Measurements from ENCODE around the gene PPFIA2. TPM values are rescaled to one million over a fixed set of nuclear protein-coding genes. Genes with fewer than 3 reads are reported as not detected.

PPFIA2 gene
- total and polyA plus RNA-seq, 9 of the 15 experiments (the other 6 are each of a cell fraction or from before 2014, with no cell fraction given): not detected

- H3K9me3 ChIP-seq (replicated peaks; ENCODE audit: control insufficient read depth, insufficient read depth, low read depth, low read length): no peaks in the 10 kb centered on the region; the same call in 1 of the 2 replicates
- no peaks in the 10 kb centered on the region for H3K9me1 ChIP-seq (ENCODE audit: control insufficient read depth, insufficient read depth, low read length)
- in situ Hi-C loops (cut with MboI): no loop called here
- no peaks in the 10 kb centered on the region for H3K4me1 ChIP-seq (replicated peaks in 1 of 2; ENCODE audit: control insufficient read depth in 2 of 2, insufficient read depth in 2 of 2, low read length in 2 of 2)
- TF ChIP-seq CBX3 (IDR thresholded peaks at IDR 0.05; ENCODE audit: borderline replicate concordance in 1 of 2, low read length in 2 of 2) (no peak), BRF1 (IDR thresholded peaks at IDR 0.05; ENCODE audit: borderline replicate concordance, extremely low read depth, insufficient read length) (no peak), MYBL2 (IDR thresholded peaks at IDR 0.05; ENCODE audit: low read depth) (no peak), MYBL2 (CRISPR knock-in tag; IDR thresholded peaks at IDR 0.05; ENCODE audit: borderline replicate concordance) (no peak), CUX1 (CRISPR knock-in tag; IDR thresholded peaks at IDR 0.05) (no peak), E2F5 (CRISPR knock-in tag; IDR thresholded peaks at IDR 0.05) (no peak), SMAD4 (CRISPR knock-in tag; conservative IDR thresholded peaks at IDR 0.05) (no peak), CHCHD3 (CRISPR knock-in tag; IDR thresholded peaks at IDR 0.05) (no peak), CCAR2 (IDR thresholded peaks at IDR 0.05; ENCODE audit: low read depth, low read length) (no peak), GTF2F1 (IDR thresholded peaks at IDR 0.05; ENCODE audit: low read depth, low read length) (no peak), SMAD2 (IDR thresholded peaks at IDR 0.05; ENCODE audit: low read depth, low read length) (no peak)
- CTCF ChIA-PET (ENCODE audit: low intra/inter-chr PET ratio): no interaction called here
- BruUV-seq (replicated peaks): no TSS peak
- POLR2A ChIA-PET: interaction anchor here (0.7 kb wide), 1 partner anchor 53 kb away, joined by 3 read pairs; no protein-coding TSS in a partner anchor
- ATAC-seq (no peak), FAIRE-seq (no peak), DNase-seq (ENCODE audit: extremely low read depth in 1 of 4, low spot score in 3 of 4) (no peak)
- H3K79me2 ChIP-seq (ENCODE audit: control insufficient read depth, insufficient read depth, low read length): no peaks in the 10 kb centered on the region
- no peaks in the 10 kb centered on the region for H3K27me3 ChIP-seq (ENCODE audit: control insufficient read depth in 2 of 2, insufficient read depth in 2 of 2, low read length in 2 of 2)
- H2AFZ ChIP-seq (ENCODE audit: low read depth, low read length): no peak overlapping the region
- H3K27ac ChIP-seq (ENCODE audit: extremely low read depth, low read depth, low read length): no peak overlapping the region
- H3K4me2 ChIP-seq (ENCODE audit: insufficient read depth, low read length): no peak overlapping the region
- intact Hi-C loops (cut with micrococcal nuclease): no loop called here
- no peak overlapping the region for H3K4me3 ChIP-seq
- H3K36me3 ChIP-seq (ENCODE audit: control insufficient read depth, insufficient read depth, low read length): no peaks in the 10 kb centered on the region
- no peak overlapping the region for H3K9ac ChIP-seq (ENCODE audit: insufficient read depth in 1 of 2, low read depth in 2 of 2, low read length in 2 of 2)
- H4K20me1 ChIP-seq (replicated peaks; ENCODE audit: control insufficient read depth, insufficient read depth, low read length): no peaks in the 10 kb centered on the region
- WGBS (ENCODE audit: insufficient coverage, low coverage, missing lambda C conversion rate): 0% methylated on average over 2 of the region's 2 CpGs
Observed at GRCh38 chr12:81365284-81365683, 393.9 kb downstream of the PPFIA2 start.
